NT2/D1 (cell line): Measurements from ENCODE around the gene VEGFD.

Experiments used
- SUZ12 ChIP-seq: IDR thresholded peaks from 2 replicates; pipeline ENCODE4 v1.6.1; 2011; ENCODE audit not compliant: insufficient read length, insufficient read depth; ENCODE audit errors: extremely low read depth
- YY1 ChIP-seq: IDR thresholded peaks from 2 replicates; pipeline ENCODE4 v1.6.1; 2011; ENCODE audit not compliant: insufficient read length, insufficient read depth
- ZNF274 ChIP-seq: IDR thresholded peaks from 2 replicates; pipeline ENCODE4 v1.6.1; 2011; ENCODE audit warnings: mild to moderate bottlenecking, low read depth, low read length

DNA sequence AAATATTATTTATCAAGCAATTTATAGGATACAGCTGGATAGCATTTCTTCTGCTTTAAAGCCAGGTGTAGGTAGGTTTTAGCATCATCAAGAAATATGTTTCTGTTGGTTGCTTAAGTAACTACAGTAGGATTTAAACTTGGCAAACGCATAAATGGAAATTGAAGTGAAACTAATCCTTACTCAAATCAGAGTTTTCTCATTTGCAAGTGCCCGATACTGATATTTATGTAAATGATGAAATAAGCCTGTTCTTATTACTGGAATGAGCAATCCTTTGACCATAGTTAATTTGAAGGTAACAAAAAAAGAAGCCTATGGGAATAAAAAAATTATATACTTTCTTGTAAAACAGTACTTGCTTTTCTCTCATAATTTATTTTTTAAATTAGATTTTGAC, 25.7 kb downstream of the VEGFD start:
- no peak for TF ChIP-seq ZNF274
- no peak for TF ChIP-seq SUZ12
- TF ChIP-seq YY1 = no peak
